CD4-positive, alpha-beta T cell treated with Interleukin-2 at 100 ng/mL for 4 hours (primary cell): Measurements from ENCODE around the gene PREX1.

ENCODE experiments used
- DNase-seq: peaks from one replicate; pipeline ENCODE4 v3.0.0-alpha.2; 2020; ENCODE audit warnings: low spot score

PREX1 gene

DNA sequence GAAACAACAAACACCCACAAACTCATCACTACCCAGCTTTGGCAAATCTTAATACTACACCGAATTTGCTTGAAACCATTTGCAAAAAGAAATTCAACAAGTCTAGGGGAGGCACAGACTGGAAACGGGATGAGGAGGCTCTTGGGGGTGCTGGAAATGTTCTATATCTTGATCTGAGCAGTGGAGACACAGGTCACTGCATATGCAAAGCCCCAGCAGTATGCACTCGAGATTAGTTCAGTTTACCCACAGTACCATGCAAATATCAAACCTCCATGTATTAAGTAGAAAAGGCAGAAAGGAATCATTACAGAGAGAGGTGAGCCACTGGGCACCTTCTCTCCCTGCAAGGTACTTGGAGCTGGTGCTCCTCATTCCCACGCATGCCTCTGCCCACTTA lies 75.9 kb downstream of the PREX1 start:
- DNase-seq = no peak

DNA sequence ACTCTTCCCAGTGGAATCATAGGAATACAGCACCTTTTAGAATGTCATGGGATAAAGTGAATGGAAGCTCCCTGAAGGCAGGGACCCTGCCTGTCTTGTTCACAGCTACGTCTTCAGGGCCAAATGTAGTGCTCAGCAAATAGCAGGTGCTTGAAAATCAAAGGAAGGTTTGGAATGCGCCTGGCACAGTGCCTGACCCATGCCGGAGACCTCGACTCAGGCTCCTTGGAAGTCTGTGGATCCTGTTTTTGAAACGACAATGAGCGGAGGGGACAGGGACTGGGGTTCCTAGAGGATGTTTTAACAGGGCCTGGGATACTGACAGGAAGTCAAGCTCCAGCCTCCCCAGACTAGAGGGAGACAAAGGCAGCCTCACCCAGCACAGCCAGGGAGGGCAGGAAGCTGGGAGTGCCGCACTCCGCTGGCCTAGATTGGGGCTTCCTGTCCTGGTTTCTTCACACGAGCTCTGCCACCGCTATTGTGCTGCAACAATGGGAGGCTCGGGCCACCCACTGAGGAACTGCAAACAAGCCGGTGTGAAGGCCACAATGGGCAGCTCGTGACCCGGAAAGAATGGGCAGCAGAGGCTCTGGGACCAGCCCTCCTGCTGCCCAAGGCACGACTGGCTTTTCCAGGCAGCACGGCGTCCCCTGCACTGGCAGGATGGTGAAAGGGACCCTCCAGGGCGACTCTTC lies 76.7 kb downstream of the PREX1 start:
- DNase-seq = peak; percentile 57

DNA sequence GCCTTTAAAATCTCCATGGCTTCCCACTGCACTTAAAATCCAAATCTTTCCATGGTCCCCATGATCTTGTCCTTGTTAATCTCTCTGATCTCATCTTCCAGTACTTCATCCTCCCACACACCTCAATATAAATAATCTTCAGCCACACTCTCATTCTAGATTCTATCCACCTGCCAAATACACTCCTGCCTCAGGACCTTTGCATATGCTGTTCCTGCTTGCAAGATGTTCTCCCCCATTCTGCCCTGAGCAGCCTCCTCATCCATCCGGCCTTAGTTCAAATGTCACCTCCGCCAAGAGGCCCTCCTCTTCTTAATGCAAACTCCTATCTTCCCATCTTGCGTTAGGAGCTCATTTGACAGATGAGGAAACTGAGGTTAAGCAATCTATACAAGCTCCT lies 77.4 kb downstream of the PREX1 start:
- DNase-seq = no peak

DNA sequence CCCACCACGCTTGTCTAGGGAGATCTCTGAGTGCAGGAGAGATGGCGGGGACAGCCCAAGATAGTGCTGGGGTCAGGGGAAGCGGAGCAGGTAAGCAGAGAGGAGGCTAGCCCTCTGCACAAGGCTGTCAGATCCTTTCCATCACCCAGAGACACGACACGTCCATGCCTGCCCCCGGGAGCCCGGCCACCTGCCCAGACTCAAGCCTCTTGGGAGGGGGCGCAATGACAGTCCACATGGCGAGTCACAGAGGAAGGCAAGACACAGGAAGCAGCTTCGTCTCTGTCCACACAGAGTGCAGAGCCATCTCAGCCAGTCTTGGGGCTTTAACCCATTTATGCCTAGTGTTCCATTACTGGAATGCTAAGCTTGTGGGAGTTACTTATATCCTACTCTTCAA lies 78.4 kb downstream of the PREX1 start:
- DNase-seq = no peak

DNA sequence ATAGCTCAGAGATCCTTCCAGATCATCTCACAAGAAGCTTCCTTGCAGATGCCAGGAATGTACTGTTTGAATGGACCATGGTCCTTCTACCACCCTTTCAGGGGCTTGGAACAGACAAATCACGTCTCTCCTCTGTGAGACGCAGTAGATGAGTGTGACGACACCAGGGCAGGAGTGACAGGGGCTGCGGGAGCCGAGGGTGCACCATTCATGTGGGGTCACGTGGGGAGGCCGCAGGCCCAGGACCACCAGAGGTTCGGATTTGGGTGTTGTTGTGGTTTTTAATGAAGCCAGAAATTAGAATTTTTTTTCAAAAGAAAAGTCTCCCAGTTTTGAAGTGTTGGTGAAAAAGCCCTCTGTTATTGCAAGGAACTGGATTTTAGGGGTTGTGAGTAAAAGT lies 79.2 kb downstream of the PREX1 start:
- DNase-seq = no peak

DNA sequence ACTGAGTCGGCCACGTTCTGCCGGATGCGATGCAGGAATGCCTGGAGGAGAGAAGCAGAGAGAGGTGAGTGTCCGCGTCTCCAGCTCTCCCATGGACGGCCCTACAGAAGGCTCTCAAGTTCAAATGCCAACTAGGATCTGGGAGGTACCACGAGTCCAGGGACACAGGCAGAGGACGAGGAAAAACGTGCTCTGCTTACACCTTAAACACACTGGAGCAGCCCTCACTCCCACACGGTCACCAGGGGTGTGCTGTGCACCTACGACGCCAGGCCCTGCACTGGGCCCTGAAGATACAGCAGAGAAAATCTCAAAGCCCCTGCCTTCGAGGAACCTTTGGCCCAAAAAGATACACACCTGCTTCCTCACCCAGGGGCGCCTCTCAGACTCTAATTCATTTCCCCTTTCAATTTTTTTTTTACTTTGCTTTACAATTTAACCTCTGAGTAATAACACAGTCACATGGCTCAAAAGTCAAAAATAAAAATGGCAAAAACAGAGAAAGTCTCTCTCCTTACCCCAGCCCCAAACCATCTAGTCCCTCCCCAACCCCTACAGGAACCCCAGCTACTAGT lies 79.9 kb downstream of the PREX1 start:
- DNase-seq = no peak

DNA sequence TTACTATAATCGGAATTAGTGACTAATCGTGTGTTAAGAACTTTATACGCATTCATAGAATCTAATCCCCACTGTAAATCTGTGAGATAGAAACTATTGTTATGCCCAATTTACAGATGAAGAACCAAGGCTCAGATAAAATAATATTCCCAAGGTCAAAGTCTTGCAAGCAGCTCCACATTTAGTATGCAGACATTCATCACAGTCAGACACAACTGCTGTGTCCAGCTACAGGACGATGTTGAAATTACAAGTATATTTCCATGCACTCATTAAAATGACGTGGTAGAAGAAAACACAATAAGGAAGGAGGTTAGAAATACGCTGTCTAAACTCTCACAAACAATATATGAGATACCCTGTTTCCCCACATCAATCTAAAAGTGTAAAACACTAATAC lies 82.5 kb downstream of the PREX1 start:
- no peak for DNase-seq

DNA sequence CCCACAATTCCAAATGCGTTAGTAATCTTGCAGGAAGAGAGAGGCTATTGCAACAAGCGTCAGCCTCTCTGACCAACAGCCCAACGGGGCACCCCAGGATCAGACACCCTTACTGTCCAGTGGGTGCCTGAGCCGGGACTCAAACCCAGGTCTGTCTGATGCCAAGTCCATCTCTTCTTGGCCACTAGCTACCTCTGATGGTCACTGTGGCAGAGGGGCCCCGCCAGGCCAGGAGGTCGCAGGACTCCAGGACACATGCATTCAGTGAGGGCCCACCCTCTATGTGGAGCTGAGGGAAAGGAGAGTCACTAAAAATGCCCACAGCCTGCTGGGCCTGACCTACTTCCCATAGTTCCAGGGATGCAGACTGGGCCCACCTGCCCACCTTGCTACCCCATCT lies 83.3 kb downstream of the PREX1 start:
- DNase-seq = no peak

DNA sequence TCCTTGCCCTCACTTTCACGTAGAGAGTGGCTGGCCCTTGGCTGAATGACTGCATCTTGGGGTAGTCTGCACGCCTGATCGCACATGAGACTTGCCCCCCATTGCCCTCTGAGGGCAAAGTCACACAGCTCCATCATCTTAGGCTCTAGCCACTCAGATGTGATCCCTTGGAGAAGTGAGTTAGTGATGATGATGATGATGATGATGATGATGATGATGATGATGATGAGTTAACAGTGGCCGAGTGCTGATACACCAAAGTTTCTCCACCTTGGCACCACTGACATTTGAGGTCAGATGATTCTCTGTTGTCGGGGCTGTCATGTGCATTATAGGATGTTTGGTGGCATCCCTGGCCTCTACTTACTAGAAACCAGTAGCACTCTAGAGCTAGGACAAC lies 84.0 kb downstream of the PREX1 start:
- no peak for DNase-seq

DNA sequence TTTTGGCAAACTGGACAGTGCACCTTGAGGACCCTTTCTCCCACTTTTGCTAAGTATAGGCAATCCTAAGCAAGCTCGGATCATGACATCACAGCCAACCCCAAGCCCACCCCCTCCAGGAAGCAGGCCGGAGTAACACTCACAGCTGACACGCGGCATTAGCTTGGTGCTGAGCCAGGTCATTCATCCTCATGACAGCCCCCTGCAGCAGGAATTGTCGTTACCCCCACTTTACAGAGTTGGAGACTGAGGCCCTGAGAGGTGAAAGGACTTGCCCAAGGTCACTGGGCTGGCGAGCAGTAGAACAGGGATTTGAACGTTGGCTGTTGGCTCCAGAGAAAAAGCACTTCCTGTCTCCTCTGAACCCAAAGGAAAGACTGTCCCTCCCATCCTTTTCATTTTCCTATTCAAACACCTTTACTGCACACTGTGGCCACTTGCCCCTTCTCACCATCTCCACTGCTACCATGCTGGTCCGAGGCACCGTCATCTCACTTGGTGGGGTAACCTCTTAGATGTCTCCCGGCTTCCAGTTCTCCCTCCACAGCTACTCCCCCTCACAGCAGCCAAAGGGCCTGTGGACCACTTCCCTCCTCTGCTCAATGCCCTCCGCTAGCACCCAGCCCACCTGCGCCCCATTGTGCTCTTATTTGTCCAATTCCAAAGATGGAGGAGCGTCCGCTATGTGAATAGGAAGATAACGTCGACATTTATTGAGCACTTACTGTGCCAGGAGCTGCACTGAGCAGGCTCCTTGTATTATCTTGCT lies 84.7 kb downstream of the PREX1 start:
- no peak for DNase-seq

DNA sequence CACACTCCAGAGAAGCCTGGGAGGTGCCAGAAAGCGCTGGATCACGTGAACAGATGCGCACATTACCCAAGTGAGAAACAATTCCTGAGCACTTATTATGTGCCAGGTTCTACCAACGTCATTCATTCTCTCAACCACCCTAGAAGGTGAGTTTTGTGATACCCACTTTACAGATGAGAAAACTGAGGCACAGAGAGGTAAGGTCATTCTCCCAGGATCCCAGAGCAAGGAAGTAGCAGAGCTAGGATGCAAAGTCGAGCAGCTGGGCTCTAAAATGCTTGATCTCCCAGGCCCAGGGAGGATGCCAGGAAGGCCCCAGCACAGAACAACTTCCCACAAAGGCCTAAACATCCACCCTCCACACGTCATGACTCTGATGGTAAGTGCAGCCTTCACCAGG lies 85.6 kb downstream of the PREX1 start:
- DNase-seq = no peak

DNA sequence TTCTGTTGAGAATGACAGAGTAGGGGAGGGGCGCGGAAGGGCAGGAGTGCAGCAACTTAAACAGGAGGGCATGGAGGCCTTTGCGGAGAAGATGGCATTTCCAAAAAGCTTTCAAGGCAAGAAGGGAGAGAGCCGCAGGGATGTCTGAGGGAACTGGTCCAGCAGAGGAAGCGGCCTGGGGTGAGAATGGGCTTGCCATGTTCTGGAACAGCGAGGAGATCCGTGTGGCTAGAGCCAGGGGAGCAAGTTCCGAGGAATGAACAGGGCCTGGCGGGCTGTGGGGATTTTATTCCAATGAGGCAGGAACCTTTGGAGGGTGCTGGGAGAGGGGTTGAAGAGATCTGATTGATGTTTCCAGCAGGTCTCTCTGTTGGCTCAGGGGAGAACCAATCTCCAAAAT lies 86.1 kb downstream of the PREX1 start:
- DNase-seq = no peak

DNA sequence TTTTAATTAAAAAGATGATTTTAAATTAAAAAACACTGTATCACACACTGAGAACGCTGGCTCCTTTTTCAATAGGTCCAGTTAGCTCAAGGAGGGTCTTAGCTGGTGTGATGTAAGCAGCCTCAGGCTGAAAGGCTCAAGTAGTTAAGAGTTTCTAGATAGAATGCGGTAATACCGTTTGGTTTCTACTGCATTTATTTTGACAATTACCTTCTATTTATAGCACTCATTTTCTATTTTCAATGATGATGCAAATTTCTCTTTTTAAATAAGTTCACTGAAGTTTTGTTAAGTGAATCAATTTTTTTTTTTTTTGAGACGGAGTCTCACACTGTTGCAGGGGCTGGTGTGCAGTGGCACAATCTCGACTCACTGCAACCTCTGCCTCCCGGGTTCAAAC lies 87.1 kb downstream of the PREX1 start:
- no peak for DNase-seq

DNA sequence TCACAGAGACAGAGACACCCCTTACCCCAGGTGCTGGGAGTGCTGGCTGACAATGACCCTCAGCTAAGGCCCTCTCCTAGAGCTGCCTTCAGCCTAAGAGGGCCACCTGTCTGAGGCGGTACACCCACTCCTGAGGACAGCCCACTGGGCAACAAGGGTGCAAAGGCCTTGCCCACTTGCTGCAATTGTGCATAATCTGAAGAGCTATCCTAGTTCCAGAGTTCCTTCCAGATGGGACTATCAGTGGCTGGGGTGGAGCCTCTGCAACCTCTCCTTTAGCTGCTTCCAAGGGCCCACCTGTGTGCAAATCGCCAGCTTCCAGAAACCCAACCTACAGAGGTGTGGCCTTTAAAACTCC lies 87.5 kb downstream of the PREX1 start:
- no peak for DNase-seq

DNA sequence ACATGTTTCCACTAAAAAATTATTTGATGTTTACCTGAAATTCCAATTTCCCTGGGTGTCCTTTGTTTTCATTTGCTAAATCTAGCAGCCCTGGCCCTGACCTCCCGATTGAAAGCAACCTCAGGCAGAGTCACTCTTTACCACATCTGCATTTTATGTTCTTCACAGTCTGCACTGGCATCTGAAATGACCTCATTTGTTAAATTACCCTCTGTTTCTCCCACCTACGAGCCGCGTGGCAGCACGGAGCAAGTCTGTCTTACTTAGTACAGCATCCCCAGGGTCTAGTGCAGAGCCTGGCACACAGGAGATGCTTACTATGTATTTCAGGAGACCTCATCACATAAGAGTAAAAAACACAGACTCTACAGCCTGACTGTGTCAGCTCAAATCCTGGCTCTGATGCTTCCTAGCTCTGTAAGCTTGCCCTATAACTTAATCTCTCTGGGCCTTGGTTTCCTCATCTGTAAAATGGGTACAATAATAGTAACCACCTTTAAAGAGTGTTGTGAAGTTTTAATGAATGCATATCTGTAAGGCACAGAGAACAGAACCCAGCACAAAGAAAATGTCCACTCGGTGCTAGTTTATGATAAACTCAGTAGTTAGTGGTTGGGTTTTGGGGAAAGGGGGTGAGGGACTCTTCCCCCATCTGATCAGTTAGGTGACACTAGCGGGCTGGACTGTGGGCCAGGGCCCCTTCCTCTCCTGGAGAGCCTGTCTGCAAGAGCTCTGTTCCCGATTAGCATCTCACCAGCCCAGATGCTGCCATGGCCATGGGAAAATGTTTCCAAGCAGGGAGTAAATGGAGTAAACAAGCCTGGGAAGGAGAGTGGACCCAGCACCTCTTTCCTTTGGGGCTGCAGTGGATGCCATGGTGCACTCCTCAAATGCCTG lies 88.2 kb downstream of the PREX1 start:
- peak; percentile 38 for DNase-seq

DNA sequence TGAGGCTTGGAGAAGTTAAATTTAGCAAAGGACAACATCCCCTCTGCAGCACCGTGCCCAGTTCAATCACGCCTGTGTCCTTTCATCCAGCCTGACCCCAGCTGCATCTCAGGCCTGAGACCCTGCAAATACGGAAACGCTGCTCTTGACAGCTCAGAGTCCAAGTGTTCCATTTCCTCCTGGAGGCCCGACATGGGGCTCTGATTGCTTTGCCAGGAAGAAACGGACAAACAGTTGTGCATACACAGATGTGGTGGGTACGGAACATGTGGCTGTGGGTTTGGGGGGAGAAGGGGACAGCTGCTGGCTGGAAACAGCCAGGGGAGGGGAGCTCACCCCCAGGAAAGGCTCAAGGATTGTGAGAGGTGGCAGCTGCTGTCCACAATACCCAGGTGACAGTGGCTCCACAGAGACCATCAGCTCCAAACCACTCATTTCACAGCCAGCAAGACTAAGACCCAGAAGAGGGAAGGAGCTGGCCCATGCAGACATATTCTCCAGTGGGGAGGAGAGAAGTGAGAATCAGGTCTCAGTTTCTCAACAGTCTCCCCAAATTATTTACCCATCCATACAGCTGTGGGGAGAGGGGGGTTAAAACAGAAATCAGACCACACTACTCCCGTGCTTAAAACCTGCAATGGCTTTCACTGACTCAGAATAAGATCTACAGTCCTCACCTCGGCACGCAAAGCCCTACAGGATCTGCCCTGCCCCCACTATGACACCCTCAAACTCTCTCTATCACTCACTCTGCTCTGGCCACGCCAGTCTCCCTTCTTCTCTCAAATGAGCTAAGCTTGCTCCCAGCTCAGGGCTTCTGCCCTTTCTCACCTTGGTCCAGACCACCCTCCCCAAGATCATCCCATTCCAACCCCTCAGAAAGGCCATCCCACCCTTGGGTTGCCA lies 89.1 kb downstream of the PREX1 start:
- peak; percentile 59 for DNase-seq

DNA sequence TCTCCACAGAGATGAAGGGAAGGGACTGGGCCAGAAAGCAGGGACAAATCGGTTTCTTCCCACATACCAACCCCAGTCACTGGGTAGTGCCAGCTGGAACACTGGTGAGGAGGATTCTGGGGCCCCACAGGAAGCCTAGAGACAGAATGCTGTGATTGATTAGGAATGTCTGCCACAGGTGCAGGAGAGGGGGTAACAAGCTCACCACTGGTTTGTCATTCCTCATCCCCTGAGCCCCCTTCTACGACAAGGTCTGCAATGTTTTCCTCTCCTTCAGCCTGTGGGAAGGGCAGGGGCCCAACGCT lies 89.8 kb downstream of the PREX1 start:
- DNase-seq = no peak

DNA sequence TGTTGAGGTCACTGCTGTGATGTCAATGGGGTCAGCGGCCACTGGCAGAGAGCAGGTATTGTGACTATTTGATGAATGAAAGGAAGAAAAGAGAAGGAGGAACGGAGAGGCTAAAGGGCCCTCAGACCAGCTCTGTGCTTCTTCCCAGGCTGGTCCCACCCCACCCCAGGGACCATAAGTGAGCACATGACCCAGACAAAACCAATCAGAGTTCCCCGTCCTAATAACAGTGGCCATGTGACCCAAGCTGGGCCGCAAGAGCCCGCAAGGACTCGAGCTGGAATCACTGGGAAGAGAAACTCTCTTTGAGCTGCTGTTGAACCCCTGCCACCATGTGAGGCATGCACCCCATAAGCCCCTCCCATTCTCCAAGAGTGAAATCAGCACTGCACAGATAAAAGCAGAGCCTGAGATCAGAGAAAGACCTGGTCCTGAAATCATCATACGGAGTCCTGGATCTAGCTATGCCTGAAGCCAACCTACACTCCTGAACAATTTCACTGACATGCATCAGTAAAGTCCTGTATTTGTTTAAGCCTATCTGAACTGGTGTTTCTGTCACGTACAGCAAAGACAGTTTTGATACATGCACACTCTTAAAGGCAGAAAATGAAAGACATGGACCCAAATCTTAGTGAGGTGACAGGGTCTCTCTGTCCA lies 90.2 kb downstream of the PREX1 start:
- DNase-seq = no peak

DNA sequence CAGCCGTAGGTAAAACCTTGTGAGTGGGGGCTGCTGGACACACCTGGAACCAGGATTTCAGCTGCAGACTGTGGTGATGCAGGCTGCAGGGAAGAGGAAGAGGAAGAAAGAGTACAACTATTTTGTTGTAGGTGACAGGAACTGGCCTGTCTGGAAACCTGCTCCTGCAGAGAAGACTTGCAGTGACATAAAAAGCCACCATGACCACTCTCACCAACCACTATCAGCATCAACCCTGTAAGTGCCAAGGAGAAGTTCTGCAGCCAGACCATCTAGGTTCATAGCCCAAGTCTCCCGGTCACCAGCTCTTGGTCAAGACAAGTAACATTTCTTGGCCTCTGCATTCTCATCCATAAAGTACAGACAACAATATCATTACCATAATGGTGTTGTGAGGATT lies 91.2 kb downstream of the PREX1 start:
- DNase-seq = no peak

DNA sequence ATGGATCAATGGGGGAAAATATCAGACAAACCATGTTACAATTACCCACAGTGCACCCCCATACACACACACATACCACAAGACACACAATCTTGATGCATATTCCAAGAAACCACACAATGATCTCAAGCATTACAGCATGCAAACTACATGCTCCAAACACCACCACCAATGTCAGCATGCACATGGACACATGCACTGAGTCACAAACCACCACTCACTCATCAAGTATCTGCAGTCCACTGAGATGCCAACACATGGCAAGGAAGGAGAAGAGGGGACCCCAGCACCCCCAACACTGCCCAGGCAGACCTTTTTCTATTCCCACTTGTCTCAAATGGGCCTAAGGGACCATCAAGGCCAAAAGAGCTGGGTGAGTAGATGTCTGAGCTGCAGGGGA lies 91.6 kb downstream of the PREX1 start:
- DNase-seq = no peak

DNA sequence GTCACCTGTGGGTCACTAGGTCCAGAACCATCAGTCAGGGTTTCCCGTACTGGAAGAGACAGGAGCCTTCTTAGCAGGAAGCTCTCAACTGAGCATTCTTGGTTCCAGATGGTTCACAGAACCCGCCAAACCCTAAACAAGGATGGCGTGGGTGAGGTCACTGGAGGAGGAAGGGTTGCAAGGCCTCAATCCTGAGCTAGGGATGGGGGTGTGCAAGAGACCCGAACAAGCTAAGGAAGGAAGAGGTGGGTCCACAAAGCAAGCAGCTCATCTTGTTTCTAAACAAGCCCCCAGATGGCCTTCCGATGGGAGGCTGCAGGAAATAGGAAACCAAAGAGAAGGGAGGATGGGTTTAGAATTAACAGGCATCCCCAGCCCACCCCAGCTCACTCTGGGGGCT lies 92.7 kb downstream of the PREX1 start:
- no peak for DNase-seq
